Measurements from ENCODE around the gene PLEKHG3.

The PLEKHG3 gene

DNA sequence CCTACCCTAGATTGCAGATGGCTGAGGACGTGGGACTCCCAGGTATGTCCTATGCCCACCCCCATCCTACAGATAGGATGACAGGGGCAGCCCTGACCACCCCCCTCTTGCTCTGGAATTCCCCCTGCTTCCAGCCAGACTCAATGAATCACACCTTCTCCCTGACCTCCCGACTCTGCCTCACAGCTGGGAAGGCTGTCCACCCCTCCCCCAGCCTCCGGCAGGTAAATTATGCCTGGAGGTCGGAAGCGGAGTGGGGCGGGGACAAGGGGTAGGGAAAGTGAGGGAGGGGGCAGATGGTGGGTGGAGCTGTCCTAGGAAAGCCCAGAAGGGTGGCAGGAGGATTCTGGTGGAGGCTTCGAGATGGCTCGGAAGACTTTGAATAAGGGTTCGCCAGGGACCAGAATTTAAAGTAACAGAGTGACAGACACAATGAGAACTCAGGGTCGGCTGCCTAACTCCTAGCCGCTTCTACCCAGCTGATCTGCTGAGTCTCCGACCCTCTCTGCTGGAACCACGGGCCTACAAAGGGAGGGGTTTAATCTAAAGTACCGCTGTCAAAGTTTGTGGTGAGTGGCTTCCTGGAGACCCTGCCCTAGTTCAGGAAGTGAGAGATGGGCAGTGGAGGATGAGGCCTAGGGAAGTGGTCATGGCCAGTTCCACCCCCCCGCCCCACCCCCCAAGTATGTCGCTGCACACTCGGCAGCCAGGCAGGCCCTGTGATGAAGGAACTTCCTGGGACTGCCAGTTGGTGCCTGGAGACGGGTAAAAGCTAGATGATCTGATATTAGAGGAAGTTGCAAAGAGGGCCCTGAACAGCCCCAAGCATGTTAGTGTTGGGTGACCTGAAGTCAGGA, 4.2 kb downstream of the PLEKHG3 start:
- DNase-seq, result no peak

DNA sequence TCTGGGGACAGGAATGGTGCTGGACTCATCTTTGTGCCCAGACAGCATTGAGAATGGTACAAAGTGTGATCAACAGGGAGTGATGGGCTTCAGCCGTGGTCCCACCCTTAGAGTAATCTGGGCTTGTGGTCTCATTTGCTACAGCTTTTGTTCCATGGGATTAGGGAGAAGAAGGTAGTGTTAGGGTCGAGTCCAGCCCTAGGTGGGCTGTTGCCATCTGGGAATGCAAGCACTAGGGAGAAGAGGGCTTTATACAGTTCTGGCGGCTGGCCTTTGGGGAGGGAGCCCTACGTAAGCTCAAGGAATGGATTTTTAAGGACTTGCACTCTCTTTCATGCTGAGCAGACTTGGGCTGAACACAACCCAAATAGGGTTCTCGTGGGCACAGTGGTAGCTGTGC, 4.9 kb downstream of the PLEKHG3 start:
- DNase-seq, result no peak

DNA sequence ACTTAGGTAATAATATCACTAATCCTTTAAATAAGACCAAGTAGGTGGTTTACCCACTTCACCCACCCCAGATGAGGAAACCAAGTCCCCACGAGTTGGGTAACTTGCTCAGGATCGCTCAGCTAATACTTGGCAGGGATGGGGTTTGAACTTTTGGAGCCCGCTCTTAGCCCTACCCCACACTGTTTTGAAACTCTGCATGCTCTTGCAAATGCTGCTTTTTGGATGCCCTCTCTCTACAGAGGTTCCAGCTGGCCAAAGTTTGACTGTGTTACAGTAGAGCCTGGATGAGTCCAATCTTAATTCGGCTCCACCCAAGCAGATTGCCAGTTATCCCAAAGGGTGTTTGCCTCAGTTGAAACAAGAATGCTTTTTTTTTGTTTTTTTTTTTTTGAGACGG, 6.8 kb downstream of the PLEKHG3 start:
- no peak for DNase-seq

DNA sequence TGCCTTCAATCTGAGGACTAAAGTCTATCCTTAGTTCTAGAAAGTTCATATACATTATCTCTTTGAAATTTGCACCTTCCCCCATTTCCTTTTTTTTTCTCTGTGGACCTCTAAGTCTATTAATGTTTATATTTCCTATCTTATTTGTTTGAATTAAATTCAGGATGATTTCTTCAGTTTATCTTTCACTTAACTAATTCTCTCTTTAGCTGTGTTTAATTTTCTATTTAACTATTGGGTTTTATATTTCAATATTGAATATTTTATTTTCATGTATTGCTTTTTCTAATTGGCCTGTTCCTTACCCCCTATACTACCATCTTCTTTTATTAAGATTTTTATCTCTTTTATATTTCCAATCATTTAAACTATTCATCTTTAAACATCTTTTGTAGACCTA, 9.5 kb downstream of the PLEKHG3 start:
- DNase-seq, result no peak

DNA sequence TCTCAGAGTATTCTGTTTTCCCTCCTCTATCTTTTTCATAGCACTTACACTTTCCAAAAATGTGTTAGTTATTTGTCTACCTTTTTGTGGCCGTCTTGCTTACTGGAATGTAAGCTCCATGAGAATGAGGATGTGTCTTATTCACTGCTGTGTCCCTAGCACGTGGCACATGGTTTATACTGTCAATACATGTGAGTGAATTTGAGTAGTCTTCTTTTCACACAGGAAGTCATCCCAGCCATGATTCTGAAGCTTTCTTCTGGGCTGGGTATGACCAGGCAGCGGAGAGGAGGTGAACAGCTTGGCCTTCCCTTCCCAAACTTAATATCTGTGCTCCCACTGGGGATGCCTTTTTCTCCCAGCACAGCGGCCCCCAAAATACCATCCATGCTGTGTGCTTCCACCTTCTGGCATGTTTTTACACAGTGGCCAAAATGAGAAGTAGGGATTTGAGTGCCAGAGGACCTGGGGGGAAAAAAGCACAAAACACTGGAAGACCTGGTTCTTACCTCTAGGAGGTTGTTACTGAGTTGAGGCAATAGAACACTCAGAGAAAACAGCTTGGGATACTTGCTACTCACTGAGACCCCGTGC, 10.3 kb downstream of the PLEKHG3 start:
- DNase-seq, result no peak

- no peak for DNase-seq
Measured at GRCh38 chr14:64715146-64715627, 11.0 kb downstream of the PLEKHG3 start.

DNA sequence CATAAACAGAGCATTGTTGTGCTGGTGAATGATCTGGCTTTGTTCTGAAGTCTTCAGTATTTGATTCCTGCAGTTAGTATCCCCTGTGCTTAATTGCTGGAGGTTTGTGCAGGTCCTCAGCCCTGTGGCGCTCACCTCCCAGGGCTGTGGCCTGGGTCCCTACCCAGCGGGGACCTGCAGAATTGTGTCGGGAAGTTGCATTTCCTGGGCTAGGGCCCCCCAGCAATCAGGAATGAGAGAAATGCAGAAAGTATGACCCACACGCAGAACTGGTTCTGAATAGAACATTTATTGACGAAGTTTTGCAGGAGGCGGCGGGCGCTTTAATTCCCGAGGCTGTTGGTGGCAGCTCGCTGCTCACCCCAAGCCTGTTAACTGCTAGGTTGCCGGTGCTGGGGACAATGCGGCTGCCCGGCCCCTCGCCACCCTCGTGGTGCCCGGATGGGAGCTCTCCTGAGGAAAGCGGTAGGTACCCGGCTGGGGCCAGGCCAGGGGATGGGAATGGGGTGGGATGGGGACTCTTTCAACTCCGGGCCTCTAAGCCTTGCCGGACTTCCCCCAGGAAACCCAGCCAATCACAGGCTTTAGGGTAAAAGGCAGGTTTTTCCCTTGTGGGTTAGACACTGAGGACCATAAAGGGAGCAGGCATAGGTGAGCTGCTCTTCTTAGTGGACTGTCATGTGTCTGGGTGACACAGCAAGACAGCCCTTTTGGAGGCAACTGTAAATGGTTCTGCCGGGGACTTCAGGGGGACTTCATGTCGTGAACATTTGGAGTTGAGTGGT, 11.6 kb downstream of the PLEKHG3 start:
- no peak for DNase-seq

DNA sequence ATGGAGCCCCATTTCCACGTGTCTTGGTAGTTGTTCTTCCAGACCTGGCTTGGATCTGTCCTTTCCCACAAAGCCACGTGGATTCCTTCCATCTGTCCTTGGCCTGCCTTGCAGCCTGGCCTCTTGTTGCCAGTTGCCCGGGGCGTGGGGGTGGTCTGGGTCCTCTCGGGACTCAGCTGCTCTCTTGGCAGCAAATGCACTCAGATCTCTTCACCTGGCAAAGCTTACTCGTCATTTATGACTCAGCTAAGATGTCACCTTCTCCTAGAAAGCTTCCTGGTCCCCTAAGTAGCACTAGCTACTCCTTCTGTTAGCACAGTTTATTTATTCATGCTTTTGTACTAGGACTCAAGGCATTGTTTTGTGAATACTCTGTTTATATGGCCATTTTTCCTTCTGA, 13.6 kb downstream of the PLEKHG3 start:
- no peak for DNase-seq

DNA sequence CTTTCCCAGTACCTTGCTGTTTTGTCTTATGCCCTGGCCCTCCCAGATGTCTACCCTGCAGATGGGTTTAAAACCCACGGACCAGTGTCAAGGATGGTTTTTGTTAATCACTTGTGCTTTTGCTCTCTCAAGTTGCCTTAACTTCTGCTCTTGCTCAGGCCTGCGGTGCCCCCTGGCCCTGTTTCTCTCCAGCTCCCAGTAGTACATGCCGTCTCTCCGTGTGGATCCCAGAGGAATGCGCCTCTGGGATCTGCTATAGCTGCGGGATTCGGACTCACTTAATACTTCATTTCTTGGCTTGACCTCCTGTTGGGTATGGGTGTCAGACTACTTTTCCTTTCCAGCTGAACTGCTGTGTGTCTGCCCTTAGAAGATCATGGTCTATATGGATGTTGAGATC, 14.5 kb downstream of the PLEKHG3 start:
- no peak for DNase-seq

- no peak for DNase-seq
Measured at GRCh38 chr14:64719601-64720000, 15.4 kb downstream of the PLEKHG3 start.

DNA sequence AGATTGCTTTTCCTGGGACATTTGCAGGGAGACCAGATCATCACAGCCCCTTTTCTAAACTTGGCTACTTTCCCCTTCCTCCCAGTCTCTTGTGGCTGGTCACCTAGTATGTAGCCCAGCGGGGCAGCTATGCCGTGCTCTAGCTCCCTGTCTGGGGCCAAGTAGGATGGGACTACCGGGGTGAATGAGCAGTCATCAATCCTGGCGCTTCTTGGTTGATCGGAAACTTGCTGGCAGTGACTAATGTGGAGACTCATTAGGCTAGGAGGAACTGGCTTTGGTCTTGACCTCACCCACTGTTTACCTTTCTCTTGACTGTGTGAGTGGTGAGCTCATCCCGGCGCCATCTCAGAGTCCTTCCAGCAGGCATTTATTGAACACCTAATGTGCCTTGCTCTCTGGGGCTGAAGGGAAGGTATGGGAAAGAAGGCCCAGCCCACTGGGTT, 15.9 kb downstream of the PLEKHG3 start:
- no peak for DNase-seq

- no peak for DNase-seq
Measured at GRCh38 chr14:64721391-64721791, 17.2 kb downstream of the PLEKHG3 start.

DNA sequence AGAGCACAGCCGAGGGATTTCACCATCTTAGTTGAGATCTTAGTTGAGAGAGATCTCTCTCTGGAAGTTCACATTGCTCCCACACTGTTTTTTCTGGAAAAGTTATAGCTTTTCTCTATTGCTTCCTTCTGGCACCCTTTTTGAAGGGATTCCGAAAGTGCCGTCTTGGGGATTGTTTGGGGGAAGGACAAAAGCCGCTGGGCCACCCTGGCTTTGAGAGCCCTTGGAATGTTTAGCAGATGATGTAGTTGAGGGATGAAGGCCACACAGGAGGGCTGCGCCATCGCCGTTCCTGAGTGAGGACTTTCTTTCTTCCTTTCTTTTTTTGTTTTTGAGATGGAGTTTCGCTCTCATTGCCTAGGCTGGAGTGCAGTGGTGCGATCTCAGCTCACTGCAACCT, 17.7 kb downstream of the PLEKHG3 start:
- no peak for DNase-seq

GRCh38 chr14:64722842-64723447, 18.7 kb downstream of the PLEKHG3 start:
- no peak for DNase-seq

- no peak for DNase-seq
Measured at GRCh38 chr14:64723691-64724577, 19.7 kb downstream of the PLEKHG3 start.

DNA sequence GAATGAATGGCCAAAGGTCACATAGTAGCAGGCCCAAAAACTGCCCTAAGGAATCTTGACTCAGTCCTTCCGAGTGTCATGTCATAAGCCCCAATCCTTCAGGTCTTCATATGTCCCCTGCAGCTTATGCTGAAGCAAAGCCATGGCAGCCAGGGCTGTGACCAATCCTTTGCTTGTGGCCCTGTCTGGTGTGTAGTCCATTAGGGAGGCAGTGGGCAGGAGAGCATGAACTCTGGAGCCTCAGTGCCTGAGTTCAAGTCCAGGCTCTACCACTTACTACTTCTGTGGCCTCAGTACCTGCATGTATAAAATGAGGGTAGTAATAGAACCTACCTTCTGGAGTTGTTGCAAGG, 20.3 kb downstream of the PLEKHG3 start:
- no peak for DNase-seq

GRCh38 chr14:64725261-64725815, 21.1 kb downstream of the PLEKHG3 start:
- no peak for DNase-seq

GRCh38 chr14:64725879-64726584, 21.8 kb downstream of the PLEKHG3 start:
- no peak for DNase-seq

- no peak for DNase-seq
Measured at GRCh38 chr14:64726585-64726890, 22.3 kb downstream of the PLEKHG3 start.

GRCh38 chr14:64727551-64728071, 23.4 kb downstream of the PLEKHG3 start:
- DNase-seq, result no peak

GRCh38 chr14:64728106-64728505, 23.9 kb downstream of the PLEKHG3 start:
- no peak for DNase-seq

All from NCI-H748 treated with DMSO at 0.1 percent for 48 hours (cell line).